Mucosa of stomach (tissue), 1 donor: Measurements from ENCODE around the gene SUSD2.
"Not testable (repeated sequence)": the region's sequence is repeated elsewhere in the genome, so short reads cannot be mapped to it uniquely, and the experiment has no call there.

Experiments used
- H3K27me3 ChIP-seq: one replicate; pipeline ENCODE4 v1.7.0; 2013; ENCODE audit warnings: mild to moderate bottlenecking, low read length; ENCODE audit not compliant: control insufficient read depth, insufficient read depth
- H3K36me3 ChIP-seq: one replicate; pipeline ENCODE4 v1.7.0; 2013; ENCODE audit warnings: low read length; ENCODE audit not compliant: control insufficient read depth, insufficient read depth
- H3K4me1 ChIP-seq: one replicate; pipeline ENCODE4 v1.7.0; 2013; ENCODE audit warnings: mild to moderate bottlenecking, low read length; ENCODE audit not compliant: control insufficient read depth, insufficient read depth
- H3K4me3 ChIP-seq: one replicate; pipeline ENCODE4 v1.7.0; 2013; ENCODE audit warnings: low read length
- H3K9ac ChIP-seq: one replicate; pipeline ENCODE4 v1.7.0; 2013; ENCODE audit warnings: mild to moderate bottlenecking, low read length, moderate library complexity
- H3K9me3 ChIP-seq: one replicate; pipeline ENCODE4 v1.7.0; 2013; ENCODE audit warnings: mild to moderate bottlenecking, low read length, moderate library complexity; ENCODE audit not compliant: control insufficient read depth
- donor health status: Pancreatic carcinoma.

The SUSD2 gene

GRCh38 chr22:24181088-24181995 lies at the start of gene SUSD2:
TSS of gene SUSD2 (plus strand) at chr22:24181487. CDS start at chr22:24181520, 33 bp downstream.
- Histone ChIP-seq H3K4me1 (peaks cover 30% of the 10 kb centered on the region), H3K9ac (no peak within 1 kb of the TSS), H3K36me3 (no peaks in the 10 kb centered on the region), H3K9me3 (no peaks in the 10 kb centered on the region), H3K27me3 (no peaks in the 10 kb centered on the region), H3K4me3 (no peak within 1 kb of the TSS)

DNA sequence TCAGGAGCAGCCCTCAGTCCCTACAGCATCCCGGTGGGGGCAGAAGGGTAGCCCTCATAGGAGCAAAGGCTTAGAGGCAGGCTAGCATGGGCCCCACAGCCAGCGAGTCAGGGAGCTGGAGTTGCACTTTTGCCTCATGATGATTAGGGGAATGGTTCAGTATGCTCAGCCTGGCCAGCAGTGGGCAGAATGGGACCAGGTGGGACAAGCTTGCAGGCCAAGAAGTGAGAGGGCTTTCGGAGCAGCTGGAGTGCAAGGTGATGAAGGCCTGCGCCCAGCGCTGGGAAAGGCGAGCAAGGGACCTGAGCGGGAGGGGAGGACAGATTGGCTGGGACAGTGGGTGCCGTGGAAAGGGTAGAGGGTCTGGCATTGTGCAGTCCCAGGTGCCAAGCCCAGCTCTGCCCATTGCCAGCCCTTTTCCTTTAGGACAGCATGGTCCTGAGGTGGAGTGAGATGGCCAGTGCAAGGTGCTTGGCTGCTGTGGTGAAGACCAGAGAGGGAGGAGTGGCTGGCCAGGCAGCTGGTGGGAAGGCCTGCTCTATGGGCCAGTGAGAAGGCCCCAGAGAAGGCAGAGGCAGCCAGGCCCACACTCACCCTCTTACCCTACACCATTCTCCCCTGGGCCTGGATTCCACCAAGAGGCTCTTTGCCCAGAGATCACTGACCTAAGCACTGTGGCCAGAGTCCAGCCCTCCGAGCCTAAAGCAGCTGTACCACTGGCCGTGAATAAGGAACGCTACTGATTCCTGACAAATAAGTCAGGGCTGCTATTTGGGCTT lies 47.9 kb upstream of the SUSD2 start:
- H3K27me3 ChIP-seq: no peaks in the 10 kb centered on the region
- no peaks in the 10 kb centered on the region for H3K36me3 ChIP-seq
- no peaks in the 10 kb centered on the region for H3K4me1 ChIP-seq
- H3K9ac ChIP-seq: no peak overlapping the region
- no peaks in the 10 kb centered on the region for H3K9me3 ChIP-seq
- H3K4me3 ChIP-seq: no peak overlapping the region

GRCh38 chr22:24134090-24134846 lies 47.0 kb upstream of the SUSD2 start:
- Histone ChIP-seq H3K9me3 (no peaks in the 10 kb centered on the region), H3K36me3 (no peaks in the 10 kb centered on the region), H3K9ac (no peak overlapping the region), H3K27me3 (no peaks in the 10 kb centered on the region), H3K4me3 (no peak overlapping the region), H3K4me1 (no peaks in the 10 kb centered on the region)

GRCh38 chr22:24136533-24136932 lies 44.8 kb upstream of the SUSD2 start:
- H3K4me3 ChIP-seq, H3K36me3 ChIP-seq, H3K27me3 ChIP-seq, H3K4me1 ChIP-seq, H3K9me3 ChIP-seq, H3K9ac ChIP-seq: not testable (repeated sequence)

GRCh38 chr22:24137595-24137994 lies 43.7 kb upstream of the SUSD2 start:
- H3K4me1 ChIP-seq: peaks cover 19% of the 10 kb centered on the region
- H3K27me3 ChIP-seq: no peaks in the 10 kb centered on the region
- no peak overlapping the region for H3K4me3 ChIP-seq
- no peaks in the 10 kb centered on the region for H3K9me3 ChIP-seq
- H3K9ac ChIP-seq: no peak overlapping the region
- H3K36me3 ChIP-seq: no peaks in the 10 kb centered on the region

DNA sequence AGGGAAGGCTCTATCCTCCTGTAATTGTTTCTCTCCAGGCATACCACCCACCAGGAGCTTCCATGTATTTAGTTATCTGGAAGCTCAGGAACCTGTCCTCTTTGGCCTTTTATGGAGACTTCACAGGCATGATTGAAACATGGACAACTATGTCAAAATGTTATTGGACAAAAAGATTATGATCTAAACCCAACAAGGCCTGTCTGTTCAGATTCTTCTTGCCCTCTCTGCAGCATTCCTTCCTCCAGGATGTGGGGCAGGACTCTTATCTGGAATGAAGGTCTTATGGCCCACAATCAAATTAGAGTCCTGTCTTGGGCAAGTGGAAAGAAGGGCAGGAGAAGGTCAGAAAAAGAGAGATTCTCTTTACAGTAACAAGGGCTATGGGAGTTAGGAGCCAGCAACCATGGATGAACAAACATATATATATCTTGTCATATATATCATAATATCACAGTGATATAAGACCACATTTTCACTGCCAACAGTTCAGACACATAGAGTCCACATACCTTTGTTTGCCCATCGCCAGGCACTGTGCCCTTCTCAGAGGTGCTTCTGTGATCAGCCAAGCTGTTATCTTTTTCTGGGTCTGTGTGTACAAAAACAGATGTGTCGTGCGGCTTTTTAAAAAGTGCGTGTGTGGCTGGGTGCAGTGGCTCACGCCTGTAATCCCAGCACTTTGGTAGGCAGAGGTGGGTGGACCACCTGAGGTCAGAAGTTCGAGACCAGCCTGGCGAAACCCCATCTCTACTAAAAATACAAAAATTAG lies 42.5 kb upstream of the SUSD2 start:
- no peak overlapping the region for H3K4me3 ChIP-seq
- H3K36me3 ChIP-seq: no peaks in the 10 kb centered on the region
- H3K4me1 ChIP-seq: peaks cover 23% of the 10 kb centered on the region

GRCh38 chr22:24140357-24140756 lies 40.9 kb upstream of the SUSD2 start:
- Histone ChIP-seq H3K36me3 (no peaks in the 10 kb centered on the region), H3K9ac (no peak overlapping the region), H3K9me3 (no peaks in the 10 kb centered on the region), H3K4me1 (peaks cover 34% of the 10 kb centered on the region), H3K4me3 (no peak overlapping the region), H3K27me3 (no peaks in the 10 kb centered on the region)

More for the DNA sequence above, 42.5 kb upstream of the SUSD2 start:
- H3K9ac ChIP-seq: no peak overlapping the region
- H3K27me3 ChIP-seq: no peaks in the 10 kb centered on the region
- H3K9me3 ChIP-seq: no peaks in the 10 kb centered on the region

DNA sequence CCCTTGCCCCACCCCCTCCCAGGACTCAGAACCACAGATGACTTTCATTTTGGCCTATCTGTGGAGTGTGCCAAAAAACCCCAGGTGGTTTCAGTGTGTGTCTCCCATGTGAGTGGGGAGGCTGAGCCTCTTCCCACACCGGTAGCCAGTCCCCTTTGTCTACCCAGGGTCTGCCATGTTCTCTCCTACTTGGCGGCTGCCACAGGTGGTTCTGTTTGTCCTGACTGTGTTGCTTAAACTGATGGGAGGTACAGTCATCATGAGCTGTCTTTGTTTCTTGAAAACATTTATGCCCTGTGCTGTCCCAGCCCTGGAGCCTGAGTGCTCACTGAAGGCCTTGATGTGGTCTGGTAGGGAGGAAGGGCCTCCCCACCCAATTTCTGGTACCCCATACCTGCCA lies 39.7 kb upstream of the SUSD2 start:
- Histone ChIP-seq H3K4me3 (no peak overlapping the region), H3K9me3 (no peaks in the 10 kb centered on the region), H3K36me3 (no peaks in the 10 kb centered on the region), H3K4me1 (peaks cover 46% of the 10 kb centered on the region), H3K9ac (no peak overlapping the region), H3K27me3 (no peaks in the 10 kb centered on the region)

DNA sequence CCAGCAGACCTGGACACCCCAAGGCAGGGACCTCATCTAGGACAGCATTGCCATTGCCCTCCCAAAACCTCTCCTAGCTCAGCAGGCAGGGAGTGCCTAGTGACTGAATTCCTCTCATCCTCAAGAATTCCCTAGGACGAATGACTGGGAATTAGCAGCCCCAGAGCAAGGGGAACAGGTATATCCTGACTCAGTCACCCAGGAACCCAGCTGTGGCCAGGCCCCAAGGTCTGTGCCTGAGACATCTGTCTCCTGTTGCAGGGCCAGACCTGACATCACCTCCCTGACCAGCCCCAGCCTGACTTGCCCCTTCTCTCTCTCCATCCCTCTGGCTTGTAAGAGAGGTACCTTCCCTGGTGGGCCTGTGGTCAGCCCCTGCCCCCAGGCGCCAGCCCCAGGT lies 39.0 kb upstream of the SUSD2 start:
- Histone ChIP-seq H3K36me3 (no peaks in the 10 kb centered on the region), H3K9ac (no peak overlapping the region), H3K4me1 (peaks cover 50% of the 10 kb centered on the region), H3K9me3 (no peaks in the 10 kb centered on the region), H3K27me3 (no peaks in the 10 kb centered on the region), H3K4me3 (no peak overlapping the region)

DNA sequence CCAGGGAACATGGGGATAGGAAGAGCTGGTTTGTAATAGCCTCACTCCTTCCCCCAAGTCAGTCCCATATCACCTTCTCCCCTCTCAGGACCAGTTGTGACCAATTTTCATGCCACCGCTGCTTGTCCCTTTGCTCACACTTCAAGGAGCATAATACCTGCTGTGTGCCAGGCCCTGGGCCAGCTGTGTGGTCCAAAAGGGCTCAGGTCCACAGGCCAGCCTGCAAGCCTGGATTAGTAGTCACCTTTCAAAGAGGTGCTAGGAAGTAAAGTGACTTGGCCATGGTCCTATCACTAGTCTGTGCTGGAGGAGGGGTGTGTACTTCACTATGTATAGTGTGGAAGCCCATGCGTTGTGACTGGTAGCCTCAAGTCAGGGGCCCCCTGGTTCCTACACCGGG lies 38.5 kb upstream of the SUSD2 start:
- no peaks in the 10 kb centered on the region for H3K9me3 ChIP-seq
- H3K4me3 ChIP-seq: no peak overlapping the region
- peaks cover 55% of the 10 kb centered on the region for H3K4me1 ChIP-seq
- no peak overlapping the region for H3K9ac ChIP-seq
- H3K27me3 ChIP-seq: no peaks in the 10 kb centered on the region
- no peaks in the 10 kb centered on the region for H3K36me3 ChIP-seq

DNA sequence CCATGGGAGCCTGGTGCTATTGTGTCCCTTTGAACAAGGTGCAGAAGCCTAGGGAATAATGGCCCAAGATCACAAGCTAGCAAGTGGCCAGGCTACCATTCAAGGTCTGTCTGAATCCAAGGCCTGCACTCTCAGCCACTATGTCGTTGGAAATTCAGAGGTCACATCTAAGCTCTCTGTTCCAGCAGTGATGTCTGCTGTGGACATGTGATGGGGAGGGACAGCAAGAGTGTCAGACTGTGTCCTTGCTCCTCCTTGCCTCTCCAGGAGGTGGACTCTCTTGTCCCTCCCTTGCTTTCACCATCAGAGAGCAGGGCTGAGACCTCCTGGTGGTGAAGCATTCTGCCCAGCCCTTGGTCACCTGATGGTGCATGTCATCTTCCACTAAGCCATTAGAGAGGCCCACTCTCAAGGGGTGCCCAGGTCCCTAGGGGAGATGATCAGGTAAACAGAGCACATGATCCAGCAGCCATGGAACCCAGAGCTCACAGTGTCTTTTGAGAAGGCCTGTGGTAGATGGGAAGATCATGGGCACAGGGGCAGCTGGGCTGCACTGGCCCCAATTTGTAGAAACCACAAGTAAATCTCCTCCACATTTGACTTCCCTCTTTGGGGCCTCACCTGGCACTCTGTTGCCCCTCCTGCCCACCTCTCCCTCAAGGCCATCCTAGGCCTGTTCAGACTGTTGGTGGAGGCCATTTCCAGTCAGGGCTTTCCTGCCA lies 37.1 kb upstream of the SUSD2 start:
- Histone ChIP-seq H3K4me3 (no peak overlapping the region), H3K4me1 (peaks cover 60% of the 10 kb centered on the region), H3K9ac (no peak overlapping the region), H3K9me3 (no peaks in the 10 kb centered on the region), H3K27me3 (no peaks in the 10 kb centered on the region), H3K36me3 (no peaks in the 10 kb centered on the region)
